Measurements from ENCODE around the gene ZNF185.

- TF ChIP-seq POLR2A (IDR thresholded peaks at IDR 0.05): no peak
- no peak for TF ChIP-seq CTCF (IDR thresholded peaks at IDR 0.05)
- no peak for TF ChIP-seq EP300 (IDR thresholded peaks at IDR 0.05)
Observed at GRCh38 chrX:152897222-152898131, at the start of gene ZNF185.
